8988T (cell line): ENCODE measurements around the gene URM1.
A peak's percentile ranks its signal among the peaks of the same experiment; 100 is the strongest.

Experiments
- DNase-seq: peaks from one replicate; pipeline ENCODE4 v3.0.0; 2011

URM1 gene

GRCh38 chr9:128389395-128390149, 18.4 kb downstream of the URM1 start:
- DNase-seq: no peak

GRCh38 chr9:128390150-128390812, 19.1 kb downstream of the URM1 start:
- DNase-seq: no peak

- DNase-seq: no peak
Observed at GRCh38 chr9:128390813-128391711, 19.9 kb downstream of the URM1 start.

GRCh38 chr9:128391956-128392301, 20.8 kb downstream of the URM1 start:
- DNase-seq: peak; percentile 15

- peak; percentile 24 for DNase-seq
Observed at GRCh38 chr9:128392302-128393144, 21.3 kb downstream of the URM1 start.

- DNase-seq: peak; percentile 46
Observed at GRCh38 chr9:128393145-128393775, 22.1 kb downstream of the URM1 start.

- no peak for DNase-seq
Observed at GRCh38 chr9:128393970-128394369, 22.8 kb downstream of the URM1 start.

GRCh38 chr9:128394379-128395168, 23.4 kb downstream of the URM1 start:
- no peak for DNase-seq

GRCh38 chr9:128396970-128397613, 25.9 kb downstream of the URM1 start:
- peak; percentile 6 for DNase-seq

GRCh38 chr9:128397831-128398230, 26.7 kb downstream of the URM1 start:
- DNase-seq: no peak

GRCh38 chr9:128399861-128400260, 28.7 kb downstream of the URM1 start:
- DNase-seq: no peak

- no peak for DNase-seq
Observed at GRCh38 chr9:128404560-128404959, 33.4 kb downstream of the URM1 start.

GRCh38 chr9:128405077-128405779, 34.1 kb downstream of the URM1 start:
- DNase-seq: no peak

- DNase-seq: no peak
Observed at GRCh38 chr9:128405780-128406171, 34.6 kb downstream of the URM1 start.

- no peak for DNase-seq
Observed at GRCh38 chr9:128406848-128407391, 35.7 kb downstream of the URM1 start.

- no peak for DNase-seq
Observed at GRCh38 chr9:128408963-128409431, 37.8 kb downstream of the URM1 start.

- no peak for DNase-seq
Observed at GRCh38 chr9:128409450-128409849, 38.3 kb downstream of the URM1 start.

GRCh38 chr9:128409978-128410377, 38.8 kb downstream of the URM1 start:
- peak; percentile 75 for DNase-seq

- DNase-seq: no peak
Observed at GRCh38 chr9:128411364-128412119, 40.4 kb downstream of the URM1 start.
